Panc1 (cell line): ENCODE measurements around the gene PLXND1. TPM values are rescaled to one million over a fixed set of nuclear protein-coding genes. Genes with fewer than 3 reads are reported as not detected.

Experiments used
- ATAC-seq: fragments of 200-7000 bp; cut with Tn5 transposase; 2 replicates; pipeline ENCODE4 v1.9.1; 2020; ENCODE audit warnings: mild to moderate bottlenecking, moderate library complexity
- BruUV-seq: library from RNA; stranded (reverse); fragments of 400-500 nt; replicated peaks from 2 replicates; lab custom pipeline; 2021; lab: Mats Ljungman, UMichigan
- CTCF ChIA-PET: fragments of 300-600 bp; sonication (Branson Sonifier 250); formaldehyde crosslinking; loops from one replicate; lab custom pipeline; 2022; ENCODE audit warnings: antibody characterized with exemption; lab: Charles Lee
- POLR2A ChIA-PET: fragments of 300-600 bp; sonication (Branson Sonifier 250); formaldehyde crosslinking; loops from one replicate; lab custom pipeline; 2022; ENCODE audit warnings: antibody characterized with exemption; lab: Charles Lee
- DNase-seq: peaks from one replicate; pipeline ENCODE4 v3.0.0-alpha.2; 2010; ENCODE audit warnings: low read depth, low spot score
- H3K27ac ChIP-seq: 2 replicates; pipeline ENCODE4 v1.5.1; 2011; ENCODE audit warnings: mild to moderate bottlenecking, low read length, inconsistent platforms
- H3K27me3 ChIP-seq: fragments of 200-500 bp; sonication (Bioruptor generic); 2 replicates; pipeline ENCODE4 v1.6.0; 2014; ENCODE audit warnings: low read length, inconsistent platforms; ENCODE audit not compliant: control insufficient read depth, insufficient read depth
- H3K36me3 ChIP-seq: fragments of 200-500 bp; sonication (Bioruptor generic); 2 replicates; pipeline ENCODE4 v1.5.1; 2014; ENCODE audit warnings: inconsistent platforms, mild to moderate bottlenecking, low read length, moderate library complexity; ENCODE audit not compliant: control insufficient read depth, insufficient read depth
- H3K4me1 ChIP-seq: 2 replicates; pipeline ENCODE4 v1.5.1; 2011; ENCODE audit warnings: inconsistent platforms, mild to moderate bottlenecking, low read length, moderate library complexity; ENCODE audit not compliant: control insufficient read depth, insufficient read depth
- H3K4me3 ChIP-seq, 2 experiments: 2 replicates each; pipeline ENCODE4 v1.5.1; 2011 to 2012; ENCODE audit warnings: low read depth in 2 of 2, low read length in 2 of 2, mild to moderate bottlenecking in 2 of 2, inconsistent platforms in 1 of 2, moderate library complexity in 1 of 2
- H3K9me3 ChIP-seq: fragments of 200-500 bp; sonication (Bioruptor generic); 2 replicates; pipeline ENCODE4 v1.5.1; 2014; ENCODE audit warnings: low read depth, mild to moderate bottlenecking, inconsistent platforms, low read length, moderate library complexity; ENCODE audit not compliant: control insufficient read depth, insufficient read depth
- CTCF ChIP-seq: fragments of 450-650 bp; IDR thresholded peaks from 2 replicates; pipeline ENCODE4 v1.5.1; 2017; ENCODE audit warnings: mild to moderate bottlenecking
- POLR2AphosphoS5 ChIP-seq: IDR thresholded peaks from 2 replicates; pipeline ENCODE4 v1.6.1; 2012; ENCODE audit warnings: mild to moderate bottlenecking, low read depth, low read length, moderate library complexity
- REST ChIP-seq, 2 experiments: IDR thresholded peaks; 2 replicates each; pipeline ENCODE4 v1.6.1; 2011 to 2012; ENCODE audit warnings: low read depth in 2 of 2, control low read depth in 1 of 2, low read length in 1 of 2, mild to moderate bottlenecking in 1 of 2, moderate library complexity in 1 of 2; ENCODE audit not compliant: insufficient read depth in 1 of 2
- SIN3A ChIP-seq: IDR thresholded peaks from 2 replicates; pipeline ENCODE4 v1.6.1; 2012; ENCODE audit warnings: low read depth, mild to moderate bottlenecking, low read length, moderate library complexity, borderline replicate concordance; ENCODE audit not compliant: insufficient read depth
- TCF7L2 ChIP-seq: IDR thresholded peaks from 2 replicates; pipeline ENCODE4 v1.6.1; 2011; ENCODE audit warnings: mild to moderate bottlenecking, low read depth, low read length, inconsistent platforms
- in situ Hi-C: cut with HindIII; loops from 2 replicates; pipeline ENCODE4 v1.10.0; 2016; ENCODE audit warnings: low sequenced_read_pairs, low pct_unique_long_range_greater_than_20kb
- intact Hi-C: fragments of 100-400 bp; cut with micrococcal nuclease; formaldehyde crosslinking; loops from one replicate; pipeline ENCODE4 v1.10.0; 2022; ENCODE audit not compliant: unreplicated experiment
- total RNA-seq: library from RNA; stranded (reverse); gene quantifications from one replicate; pipeline ENCODE4 v1.2.1, GENCODE V29; 2021; ENCODE audit not compliant: unreplicated experiment

The PLXND1 gene
- total RNA-seq, 1 experiment from 2014 or later = 248 TPM

GRCh38 chr3:129587566-129588210, 18.8 kb downstream of the PLXND1 start:
- no TSS peak for BruUV-seq
- CTCF ChIA-PET = interaction anchor here (1.4 kb wide), 1 partner anchor 97 kb away, joined by 3 read pairs; no protein-coding TSS in a partner anchor
- ATAC-seq (no peak), DNase-seq (no peak)
- Histone ChIP-seq H3K4me1 (peaks cover 57% of the 10 kb centered on the region), H3K27ac (peak overlapping the region; percentile 8), H3K9me3 (no peaks in the 10 kb centered on the region), H3K4me3 (no peak overlapping the region), H3K27me3 (no peaks in the 10 kb centered on the region), H3K36me3 (peaks cover 8% of the 10 kb centered on the region)
- POLR2A ChIA-PET = interaction anchor here (0.6 kb wide), 1 partner anchor 13 kb away, joined by 3 read pairs; no protein-coding TSS in a partner anchor
- intact Hi-C loops = no loop called here
- in situ Hi-C loops = no loop called here
- TF ChIP-seq SIN3A (no peak), POLR2AphosphoS5 (no peak), CTCF (no peak), REST (IDR thresholded peaks at IDR 0.05; ENCODE audit: insufficient read depth in 1 of 2, low read depth in 2 of 2, low read length in 1 of 2) (no peak), TCF7L2 (no peak)

GRCh38 chr3:129586746-129587430, 19.6 kb downstream of the PLXND1 start:
- in situ Hi-C loops = no loop called here
- no peak for DNase-seq
- Histone ChIP-seq H3K27ac (peak overlapping the region; percentile 18), H3K27me3 (no peaks in the 10 kb centered on the region), H3K36me3 (peaks cover 10% of the 10 kb centered on the region), H3K4me1 (peaks cover 49% of the 10 kb centered on the region), H3K9me3 (no peaks in the 10 kb centered on the region), H3K4me3 (no peak overlapping the region)
- no TSS peak for BruUV-seq
- peak; percentile 24 for ATAC-seq
- TF ChIP-seq REST (IDR thresholded peaks at IDR 0.05; ENCODE audit: insufficient read depth in 1 of 2, low read depth in 2 of 2, low read length in 1 of 2) (no peak), TCF7L2 (no peak), CTCF (no peak), POLR2AphosphoS5 (no peak), SIN3A (no peak)
- POLR2A ChIA-PET = no interaction called here
- CTCF ChIA-PET = no interaction called here
- intact Hi-C loops = no loop called here
